Liver (tissue), 3 donors: ENCODE results near the gene ITPRID1.

Experiments used
- CTCF ChIP-seq: fragments of 150-350 bp; IDR thresholded peaks from 2 replicates; pipeline ENCODE4 v1.5.1; 2017; ENCODE audit warnings: improper control_type of control experiment, low read depth, low read length; ENCODE audit not compliant: missing input control
- SP1 ChIP-seq: IDR thresholded peaks from 2 replicates; pipeline ENCODE4 v1.6.1; 2018; ENCODE audit warnings: antibody characterized with exemption, mild to moderate bottlenecking
- YY1 ChIP-seq: IDR thresholded peaks from 2 replicates; pipeline ENCODE4 v1.6.1; 2016; ENCODE audit warnings: antibody characterized with exemption, mild to moderate bottlenecking
- donor health status: healthy.
- donor health status: healthy.

DNA sequence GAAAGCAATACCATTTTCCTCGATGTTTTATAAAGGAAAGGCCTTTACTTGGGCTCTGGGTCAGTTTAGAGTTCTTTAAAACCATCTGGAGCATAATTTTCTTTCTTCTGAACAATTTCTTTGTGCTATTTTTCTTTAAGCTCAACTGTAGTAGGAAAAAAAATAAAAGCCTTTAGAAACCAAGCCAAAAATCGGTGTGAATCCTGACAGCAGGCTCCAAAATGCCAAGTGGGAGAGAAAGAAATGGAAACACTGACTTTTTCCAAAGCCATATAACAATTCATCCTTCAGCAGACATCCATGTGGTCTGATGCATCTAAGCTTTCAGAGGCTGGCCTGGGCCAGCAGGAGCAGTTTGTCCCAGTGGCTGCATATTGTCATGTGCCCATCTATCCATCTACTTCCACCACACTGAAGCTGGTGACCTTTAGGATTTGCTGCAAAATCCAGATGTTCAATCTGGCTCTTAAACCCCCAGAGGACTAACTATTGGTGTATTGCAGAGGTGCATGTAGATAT lies 23.0 kb upstream of the ITPRID1 start:
- TF ChIP-seq CTCF = no peak
- no peak for TF ChIP-seq SP1
- no peak for TF ChIP-seq YY1
